Neural cell (in vitro differentiated cells): ENCODE measurements around the gene ENPP7. TPM values are rescaled to one million over a fixed set of nuclear protein-coding genes. Genes with fewer than 3 reads are reported as not detected.

Experiments used
- H2AFZ ChIP-seq: fragments of 200-600, 300-800 bp; sonication (generic), shearing (Covaris generic); 2 replicates; pipeline ENCODE4 v1.6.0; 2014; ENCODE audit warnings: low read depth, mild to moderate bottlenecking, antibody characterized with exemption, low read length, moderate library complexity
- H3F3A ChIP-seq: fragments of 200-600 bp; shearing (Covaris generic); 2 replicates; pipeline ENCODE4 v1.6.1; 2016; ENCODE audit warnings: mild to moderate bottlenecking, moderate library complexity, mixed read lengths, antibody characterized with exemption, low read length; ENCODE audit not compliant: insufficient read depth, poor library complexity, severe bottlenecking
- H3K27ac ChIP-seq: fragments of 200-600, 300-800 bp; sonication (generic), shearing (Covaris generic); 2 replicates; pipeline ENCODE4 v1.5.1; 2014; ENCODE audit warnings: mild to moderate bottlenecking, low read length, moderate library complexity
- H3K27me3 ChIP-seq: fragments of 300-800, 200-600 bp; sonication (generic), shearing (Covaris generic); 2 replicates; pipeline ENCODE4 v1.6.0; 2014; ENCODE audit warnings: mild to moderate bottlenecking, low read depth, low read length, moderate library complexity; ENCODE audit not compliant: insufficient read depth
- H3K36me3 ChIP-seq: fragments of 300-800, 200-600 bp; sonication (generic), shearing (Covaris generic); 2 replicates; pipeline ENCODE4 v1.5.1; 2014; ENCODE audit warnings: mild to moderate bottlenecking, antibody characterized with exemption, low read length, moderate library complexity; ENCODE audit not compliant: insufficient read depth
- H3K4me2 ChIP-seq: fragments of 300-800, 200-600 bp; sonication (generic), shearing (Covaris generic); 2 replicates; pipeline ENCODE4 v1.6.0; 2014; ENCODE audit warnings: mild to moderate bottlenecking, low read length
- H3K4me3 ChIP-seq: fragments of 300-800, 200-600 bp; sonication (generic), shearing (Covaris generic); 2 replicates; pipeline ENCODE4 v1.5.1; 2014; ENCODE audit warnings: mild to moderate bottlenecking, low read length, moderate library complexity
- H3K79me2 ChIP-seq: fragments of 200-600 bp; shearing (Covaris generic); replicated peaks from 2 replicates; pipeline ENCODE4 v1.6.0; 2014; ENCODE audit warnings: mild to moderate bottlenecking, low read length, moderate library complexity; ENCODE audit not compliant: insufficient read depth
- H3K9ac ChIP-seq: fragments of 300-800, 200-600 bp; sonication (generic), shearing (Covaris generic); 2 replicates; pipeline ENCODE4 v1.6.1; 2016; ENCODE audit warnings: mild to moderate bottlenecking, low read length, mixed read lengths
- H3K9me2 ChIP-seq: fragments of 200-600 bp; shearing (Covaris generic); 2 replicates; pipeline ENCODE4 v1.6.1; 2016; ENCODE audit warnings: mild to moderate bottlenecking, low read length, mixed read lengths; ENCODE audit not compliant: insufficient read depth
- H3K9me3 ChIP-seq: fragments of 200-600, 300-800 bp; sonication (generic), shearing (Covaris generic); 2 replicates; pipeline ENCODE4 v1.6.1; 2016; ENCODE audit warnings: mild to moderate bottlenecking, mixed run types, low read length, moderate library complexity, mixed read lengths
- H4K20me1 ChIP-seq: fragments of 200-600 bp; shearing (Covaris generic); 2 replicates; pipeline ENCODE4 v1.6.1; 2016; ENCODE audit warnings: mild to moderate bottlenecking, mixed run types; ENCODE audit not compliant: insufficient read depth
- CTCF ChIP-seq: fragments of 450-650 bp; IDR thresholded peaks from 2 replicates; pipeline ENCODE4 v1.5.1; 2014; ENCODE audit warnings: antibody characterized with exemption, mild to moderate bottlenecking, moderate library complexity; ENCODE audit not compliant: poor library complexity, severe bottlenecking
- EP300 ChIP-seq: fragments of 450-650 bp; conservative IDR thresholded peaks from 2 replicates; pipeline ENCODE4 v1.6.1; 2014; ENCODE audit warnings: antibody characterized with exemption, mild to moderate bottlenecking, moderate library complexity; ENCODE audit not compliant: poor library complexity, severe bottlenecking
- EZH2 ChIP-seq: fragments of 200-600, 300-800 bp; shearing (Covaris generic), sonication (generic); IDR thresholded peaks from 2 replicates; pipeline ENCODE4 v1.6.1; 2014; ENCODE audit warnings: antibody characterized with exemption, low read length, borderline replicate concordance, mild to moderate bottlenecking; ENCODE audit not compliant: insufficient read depth, poor library complexity, severe bottlenecking
- MXI1 ChIP-seq: fragments of 450-650 bp; conservative IDR thresholded peaks from 2 replicates; pipeline ENCODE4 v1.6.1; 2014; ENCODE audit warnings: antibody characterized with exemption, mild to moderate bottlenecking; ENCODE audit not compliant: poor library complexity, severe bottlenecking
- POLR2AphosphoS5 ChIP-seq: IDR thresholded peaks from 2 replicates; pipeline ENCODE4 v1.6.1; 2012
- RAD21 ChIP-seq: fragments of 450-650 bp; conservative IDR thresholded peaks from 2 replicates; pipeline ENCODE4 v1.6.1; 2014; ENCODE audit warnings: antibody characterized with exemption, mild to moderate bottlenecking, moderate library complexity
- SMC3 ChIP-seq: fragments of 450-650 bp; conservative IDR thresholded peaks from 2 replicates; pipeline ENCODE4 v1.6.1; 2014; ENCODE audit warnings: antibody characterized with exemption, mild to moderate bottlenecking, moderate library complexity; ENCODE audit not compliant: poor library complexity
- TAF1 ChIP-seq: IDR thresholded peaks from 2 replicates; pipeline ENCODE4 v1.6.1; 2012; ENCODE audit warnings: low read depth
- polyA plus RNA-seq: library from polyadenylated mRNA; depleted of rRNA; stranded (reverse); fragments of >200 nt; gene quantifications from 2 replicates; pipeline ENCODE4 v1.2.3, GENCODE V29; 2014
- TF ChIP-seq, protein P1 (sequence below): IDR thresholded peaks from 2 replicates; pipeline ENCODE4 v1.6.1; 2012; ENCODE audit warnings: borderline replicate concordance

The ENPP7 gene
- polyA plus RNA-seq, 1 donor from 2014 or later, result not detected

DNA sequence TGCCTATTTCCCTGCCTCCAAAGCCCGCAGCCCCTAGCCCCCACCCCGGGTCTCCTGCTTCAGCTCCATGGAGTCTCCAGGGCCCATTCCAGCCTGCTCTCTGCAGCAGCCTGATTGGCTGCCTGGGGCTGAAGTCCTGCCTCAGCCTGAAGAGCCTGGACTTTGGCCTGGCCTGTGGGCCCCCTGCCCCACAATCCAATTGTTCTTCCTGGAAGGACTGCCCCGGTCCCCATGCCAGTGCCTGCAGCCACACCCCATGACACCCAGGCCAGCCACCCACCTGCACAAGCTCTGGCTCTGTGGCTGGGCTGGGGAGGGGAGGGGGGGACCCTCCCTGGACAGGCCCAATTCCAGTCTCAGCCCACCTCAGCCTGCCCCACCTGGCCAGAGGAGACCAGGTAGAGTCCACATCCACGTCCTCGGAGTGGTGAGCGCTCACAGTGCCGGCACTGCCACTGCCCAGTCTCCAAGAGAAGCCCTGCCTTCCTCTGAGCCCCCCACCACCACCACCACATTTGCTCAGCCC is 12.3 kb downstream of the ENPP7 start:
- Histone ChIP-seq H3F3A (no peaks in the 10 kb centered on the region), H3K27ac (no peak overlapping the region), H2AFZ (no peak overlapping the region), H3K9me3 (no peaks in the 10 kb centered on the region), H3K4me3 (no peak overlapping the region), H3K4me2 (no peak overlapping the region), H3K27me3 (no peaks in the 10 kb centered on the region), H3K79me2 (no peaks in the 10 kb centered on the region), H4K20me1 (no peaks in the 10 kb centered on the region), H3K36me3 (no peaks in the 10 kb centered on the region), H3K9me2 (no peaks in the 10 kb centered on the region), H3K9ac (no peak overlapping the region)
- TF ChIP-seq EP300 (no peak), EZH2 (no peak), CTCF (no peak)

DNA sequence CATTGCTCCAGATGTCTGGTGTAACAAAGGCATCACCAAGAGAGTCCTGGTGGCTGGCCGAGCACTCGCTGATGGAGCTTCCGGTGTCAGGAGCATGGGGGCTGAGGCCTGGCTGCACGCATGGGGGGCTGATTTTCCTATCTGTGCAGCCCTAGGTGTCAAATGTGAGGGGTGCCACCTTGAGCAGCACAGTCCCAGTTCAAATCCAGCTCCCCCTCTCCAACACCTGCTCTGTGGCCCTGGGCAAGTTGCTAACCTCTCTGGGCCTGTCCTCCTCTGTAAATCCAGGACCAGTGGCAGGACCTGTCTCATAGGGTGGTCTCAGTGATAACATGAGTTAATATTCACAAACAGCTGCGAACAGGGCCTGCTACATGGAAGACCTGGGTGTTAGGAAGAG is 12.9 kb downstream of the ENPP7 start:
- no peaks in the 10 kb centered on the region for H3F3A ChIP-seq
- no peak for TF ChIP-seq EZH2
- TF ChIP-seq, protein P1, sequence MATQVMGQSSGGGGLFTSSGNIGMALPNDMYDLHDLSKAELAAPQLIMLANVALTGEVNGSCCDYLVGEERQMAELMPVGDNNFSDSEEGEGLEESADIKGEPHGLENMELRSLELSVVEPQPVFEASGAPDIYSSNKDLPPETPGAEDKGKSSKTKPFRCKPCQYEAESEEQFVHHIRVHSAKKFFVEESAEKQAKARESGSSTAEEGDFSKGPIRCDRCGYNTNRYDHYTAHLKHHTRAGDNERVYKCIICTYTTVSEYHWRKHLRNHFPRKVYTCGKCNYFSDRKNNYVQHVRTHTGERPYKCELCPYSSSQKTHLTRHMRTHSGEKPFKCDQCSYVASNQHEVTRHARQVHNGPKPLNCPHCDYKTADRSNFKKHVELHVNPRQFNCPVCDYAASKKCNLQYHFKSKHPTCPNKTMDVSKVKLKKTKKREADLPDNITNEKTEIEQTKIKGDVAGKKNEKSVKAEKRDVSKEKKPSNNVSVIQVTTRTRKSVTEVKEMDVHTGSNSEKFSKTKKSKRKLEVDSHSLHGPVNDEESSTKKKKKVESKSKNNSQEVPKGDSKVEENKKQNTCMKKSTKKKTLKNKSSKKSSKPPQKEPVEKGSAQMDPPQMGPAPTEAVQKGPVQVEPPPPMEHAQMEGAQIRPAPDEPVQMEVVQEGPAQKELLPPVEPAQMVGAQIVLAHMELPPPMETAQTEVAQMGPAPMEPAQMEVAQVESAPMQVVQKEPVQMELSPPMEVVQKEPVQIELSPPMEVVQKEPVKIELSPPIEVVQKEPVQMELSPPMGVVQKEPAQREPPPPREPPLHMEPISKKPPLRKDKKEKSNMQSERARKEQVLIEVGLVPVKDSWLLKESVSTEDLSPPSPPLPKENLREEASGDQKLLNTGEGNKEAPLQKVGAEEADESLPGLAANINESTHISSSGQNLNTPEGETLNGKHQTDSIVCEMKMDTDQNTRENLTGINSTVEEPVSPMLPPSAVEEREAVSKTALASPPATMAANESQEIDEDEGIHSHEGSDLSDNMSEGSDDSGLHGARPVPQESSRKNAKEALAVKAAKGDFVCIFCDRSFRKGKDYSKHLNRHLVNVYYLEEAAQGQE, result no peak
- TF ChIP-seq TAF1, result no peak
- no peak for TF ChIP-seq CTCF
- no peak for TF ChIP-seq MXI1
- no peak for TF ChIP-seq RAD21
- no peak for TF ChIP-seq EP300
- no peak for TF ChIP-seq POLR2AphosphoS5
- TF ChIP-seq SMC3, result no peak
- H3K4me2 ChIP-seq, result no peak overlapping the region
- H3K9me2 ChIP-seq, result no peaks in the 10 kb centered on the region
- H2AFZ ChIP-seq, result no peak overlapping the region
- no peak overlapping the region for H3K4me3 ChIP-seq
- H3K27ac ChIP-seq, result no peak overlapping the region
- no peaks in the 10 kb centered on the region for H3K36me3 ChIP-seq
- H3K9ac ChIP-seq, result no peak overlapping the region
- peaks cover 3% of the 10 kb centered on the region for H3K27me3 ChIP-seq
- no peaks in the 10 kb centered on the region for H3K79me2 ChIP-seq
- no peaks in the 10 kb centered on the region for H4K20me1 ChIP-seq
- no peaks in the 10 kb centered on the region for H3K9me3 ChIP-seq
